Dermis microvascular lymphatic vessel endothelial cell (primary cell): ENCODE measurements around the gene SOX15. TPM values are rescaled to one million over a fixed set of nuclear protein-coding genes. Genes with fewer than 3 reads are reported as not detected.
"Not testable (repeated sequence)": the region's sequence is repeated elsewhere in the genome, so short reads cannot be mapped to it uniquely, and the experiment has no call there.

Experiments
- DNase-seq, 2 donors: peaks; one replicate each; pipeline versions ENCODE4 v3.0.0 to v3.0.0-alpha.2; 2010; ENCODE audit warnings: low read depth in 2 of 2
- total RNA-seq: library from RNA; depleted of rRNA; stranded (reverse); fragments of >200 nt; gene quantifications from 2 replicates; pipeline ENCODE4 v1.2.1, GENCODE V29; 2014

Gene SOX15
- total RNA-seq, 1 donor from 2014 or later, result 0.13 TPM

DNA sequence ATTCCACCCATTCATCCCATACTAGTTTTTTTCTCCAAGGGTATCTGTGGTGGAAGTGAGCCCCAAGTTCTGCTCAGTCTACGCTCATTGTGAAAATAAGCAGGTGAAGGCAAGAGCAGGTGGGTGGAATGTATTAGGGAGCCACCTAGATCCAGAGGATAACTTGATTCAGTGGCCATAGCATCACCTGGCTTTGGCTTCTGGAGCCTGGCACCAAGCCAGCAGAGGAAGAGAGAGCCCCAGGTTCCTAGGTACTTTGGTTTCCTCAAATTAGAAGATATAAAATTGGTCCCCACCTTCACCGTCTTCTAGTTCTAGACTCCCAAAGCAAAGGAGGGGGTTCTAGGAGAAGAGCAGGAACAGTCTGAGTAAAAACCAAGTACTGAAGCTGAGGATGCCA lies 20.7 kb upstream of the SOX15 start:
- DNase-seq, result no peak

DNA sequence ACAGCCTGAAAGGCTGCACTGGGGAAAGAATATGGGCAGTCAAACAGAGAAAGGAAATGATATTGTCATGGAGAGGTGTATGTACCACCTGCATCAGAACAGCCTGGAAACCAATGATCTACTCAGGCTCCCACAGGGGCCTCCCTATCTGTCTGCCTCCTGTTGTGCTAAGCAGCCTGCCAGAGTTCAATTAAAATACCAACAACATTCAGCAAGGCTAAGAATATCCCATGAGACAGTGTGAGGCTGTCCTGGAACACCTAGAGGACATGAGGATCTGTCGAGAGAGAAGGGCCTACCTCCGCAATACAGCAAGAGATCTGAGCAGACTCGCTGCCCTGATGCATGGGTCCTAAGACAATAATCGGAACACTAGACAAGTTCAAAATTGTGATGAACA lies 16.4 kb upstream of the SOX15 start:
- no peak for DNase-seq

- not testable (repeated sequence) for DNase-seq
Observed at GRCh38 chr17:7597561-7597960, 7.7 kb upstream of the SOX15 start.

GRCh38 chr17:7593296-7593695 lies 3.4 kb upstream of the SOX15 start:
- DNase-seq, result no peak

- no peak for DNase-seq
Observed at GRCh38 chr17:7592422-7593021, 2.6 kb upstream of the SOX15 start.

GRCh38 chr17:7591596-7591995 lies 1.7 kb upstream of the SOX15 start:
- DNase-seq, result no peak

GRCh38 chr17:7590743-7591142 lies 849 bp upstream of the SOX15 start:
- no peak for DNase-seq

GRCh38 chr17:7589204-7589868 lies 558 bp downstream of the SOX15 start:
- peak; percentile 54 to 82 for DNase-seq

- DNase-seq, result no peak
Observed at GRCh38 chr17:7588553-7589203, 1.2 kb downstream of the SOX15 start.

DNA sequence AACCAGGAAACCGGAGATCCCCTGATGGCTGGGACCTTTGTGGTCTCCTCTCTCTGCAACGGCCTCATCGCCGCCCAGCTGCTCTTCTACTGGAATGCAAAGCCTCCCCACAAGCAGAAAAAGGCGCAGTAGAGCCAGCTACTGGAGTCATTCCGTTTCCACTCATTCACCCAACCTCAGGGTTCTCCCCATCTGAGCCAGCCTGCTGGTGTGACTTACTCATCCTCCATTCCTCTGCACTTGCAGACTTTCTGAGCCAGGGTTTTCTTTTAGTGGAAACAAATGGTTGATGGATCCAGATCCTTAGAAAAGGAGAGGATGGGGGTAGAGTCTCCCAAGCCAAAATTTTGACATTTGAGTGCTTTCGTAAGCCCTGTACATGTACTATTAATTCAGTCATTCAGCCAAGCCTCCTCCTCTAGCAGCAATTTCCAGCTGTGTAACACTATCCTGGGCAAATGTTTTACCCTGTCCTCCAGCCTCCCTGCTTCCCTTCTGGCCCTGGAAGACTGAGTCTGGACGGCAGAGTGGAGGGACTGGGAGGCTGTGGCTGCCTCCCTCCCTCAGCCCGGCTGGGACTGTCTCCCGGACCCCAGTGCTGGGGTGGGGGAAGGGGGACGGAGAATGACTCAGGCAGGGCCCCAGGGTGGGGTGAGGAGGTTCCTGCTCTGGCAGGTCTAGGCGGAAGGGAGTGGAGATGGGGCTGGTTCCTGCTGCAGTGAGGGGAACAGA lies 2.3 kb downstream of the SOX15 start:
- DNase-seq, result peak in 1 of 2 donors; percentile 38

- DNase-seq, result no peak
Observed at GRCh38 chr17:7586673-7587419, 3.0 kb downstream of the SOX15 start.

- DNase-seq, result peak; percentile 90 to 96
Observed at GRCh38 chr17:7583253-7584109, 6.4 kb downstream of the SOX15 start, which contains the start of gene MPDU1. Gene MPDU1, plus strand, starts transcription at chr17:7583852. Its CDS starts 11 bp downstream, at chr17:7583863.

GRCh38 chr17:7582396-7583252 lies 7.3 kb downstream of the SOX15 start:
- no peak for DNase-seq

DNA sequence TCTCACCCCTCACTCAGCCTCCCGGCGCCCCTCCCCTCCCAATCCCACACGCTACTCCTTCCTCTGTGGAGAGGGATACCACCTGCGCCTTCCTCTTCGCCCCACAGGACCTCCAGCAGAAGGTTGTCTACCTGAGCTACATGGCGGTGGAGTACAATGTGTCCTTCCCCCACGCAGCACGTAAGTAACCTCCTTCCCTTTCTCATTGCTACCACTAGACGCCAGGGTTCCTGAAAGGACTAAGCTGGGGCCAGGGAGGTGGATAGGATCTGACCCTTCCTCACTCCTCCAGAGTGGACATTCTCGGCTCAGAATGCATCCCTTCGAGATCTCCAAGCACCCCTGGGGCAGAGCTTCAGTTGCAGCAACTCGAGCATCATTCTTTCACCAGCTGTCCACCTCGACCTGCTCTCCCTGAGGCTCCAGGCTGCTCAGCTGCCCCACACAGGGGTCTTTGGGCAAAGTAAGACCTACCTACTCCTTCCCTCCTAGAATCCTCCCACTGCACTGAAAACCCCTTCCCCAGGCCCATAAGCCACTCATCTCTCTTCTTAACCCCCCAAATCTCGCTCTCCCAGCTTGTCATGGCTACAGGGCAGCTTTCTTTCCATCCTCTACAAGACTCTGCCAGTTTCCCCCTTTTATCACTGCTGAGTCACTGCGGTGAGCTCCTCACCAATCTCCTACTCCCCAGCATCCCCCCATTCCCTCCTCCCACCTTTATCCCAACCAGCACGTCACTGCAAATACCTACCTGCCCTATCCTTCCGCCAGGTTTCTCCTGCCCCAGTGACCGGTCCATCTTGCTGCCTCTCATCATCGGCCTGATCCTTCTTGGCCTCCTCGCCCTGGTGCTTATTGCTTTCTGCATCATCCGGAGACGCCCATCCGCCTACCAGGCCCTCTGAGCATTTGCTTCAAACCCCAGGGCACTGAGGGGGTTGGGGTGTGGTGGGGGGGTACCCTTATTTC lies 9.0 kb downstream of the SOX15 start:
- no peak for DNase-seq

- no peak for DNase-seq
Observed at GRCh38 chr17:7579834-7580603, 9.9 kb downstream of the SOX15 start.

GRCh38 chr17:7579001-7579833 lies 10.7 kb downstream of the SOX15 start, which contains the start of gene CD68:
Gene CD68, plus strand, starts transcription at chr17:7579638. Its CDS starts 40 bp downstream, at chr17:7579678.
- peak; percentile 79 to 91 for DNase-seq
